DMS53 treated with DMSO at 0.1 percent for 48 hours (cell line): ENCODE measurements around the gene CASP4.
"Not testable (repeated sequence)": the region's sequence is repeated elsewhere in the genome, so short reads cannot be mapped to it uniquely, and the experiment has no call there.

Experiments
- DNase-seq: peaks from one replicate; lab custom pipeline; 2025; ENCODE audit not compliant: unreplicated experiment; lab: John Stamatoyannopoulos, UW

Gene CASP4

DNA sequence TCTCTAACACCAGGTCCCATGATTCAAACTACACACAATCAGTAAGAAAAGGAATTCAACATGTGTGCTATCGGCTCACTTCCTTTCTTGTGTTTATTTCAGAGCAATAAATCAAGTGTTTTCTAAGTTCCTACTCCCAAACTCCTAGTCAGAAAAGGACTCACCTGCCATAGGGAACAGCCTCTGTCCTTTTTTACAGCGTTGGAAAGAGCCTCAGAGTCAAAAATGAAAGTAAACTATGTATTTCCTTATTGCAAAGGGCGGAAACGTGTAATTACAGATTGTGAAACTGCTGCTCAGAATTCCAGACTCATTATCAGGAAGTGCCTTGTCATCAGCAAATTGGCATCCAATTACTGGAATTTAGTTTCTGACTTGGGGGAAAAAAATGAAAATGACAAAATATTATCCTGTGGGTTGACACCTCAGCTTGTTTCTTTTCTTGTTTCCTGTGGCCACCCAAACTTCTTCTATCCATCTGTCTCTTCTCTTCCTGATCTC lies at the start of gene CASP4:
CASP4 (minus strand) TSS at position 220 of the 501 bp plus-strand sequence; CDS start at position 171, 49 bp downstream.
- peak; percentile 39 for DNase-seq

DNA sequence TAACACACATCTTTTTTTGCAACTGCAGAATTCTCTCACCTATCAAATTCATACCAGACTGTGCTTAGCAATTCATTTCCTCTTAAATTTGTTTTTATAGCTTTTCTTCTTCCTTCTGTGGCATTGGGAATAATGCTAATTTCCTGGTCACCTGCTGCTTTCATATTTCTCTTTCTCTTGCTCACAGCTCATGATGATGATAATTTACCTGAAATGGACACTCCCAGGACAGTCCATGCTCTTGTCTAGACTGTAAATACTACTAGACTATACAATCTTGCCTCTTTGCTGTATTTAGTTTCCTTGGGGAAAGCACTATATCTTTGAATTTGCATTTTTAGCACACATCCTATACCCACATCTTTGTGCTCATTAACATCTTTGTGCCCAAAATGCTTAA lies 39.1 kb upstream of the CASP4 start:
- no peak for DNase-seq

DNA sequence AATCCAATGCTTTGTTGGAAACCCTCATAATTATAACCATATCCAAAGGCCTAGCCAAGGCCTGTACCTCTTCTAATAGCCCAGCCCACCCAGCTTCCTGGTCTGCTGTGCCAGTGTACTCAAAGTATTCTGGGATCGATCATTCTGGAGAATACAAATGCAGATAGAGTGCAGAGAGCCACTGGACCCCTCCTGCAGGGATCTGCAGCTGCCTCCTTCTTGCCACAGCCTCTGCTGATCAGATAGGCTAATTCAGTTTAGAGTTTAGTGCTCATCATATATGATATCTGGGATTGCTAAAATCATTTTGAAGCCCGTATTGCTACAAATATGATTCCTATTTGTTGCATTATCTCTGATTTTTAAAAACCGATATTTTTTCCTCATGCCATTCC lies 37.1 kb upstream of the CASP4 start:
- no peak for DNase-seq

DNA sequence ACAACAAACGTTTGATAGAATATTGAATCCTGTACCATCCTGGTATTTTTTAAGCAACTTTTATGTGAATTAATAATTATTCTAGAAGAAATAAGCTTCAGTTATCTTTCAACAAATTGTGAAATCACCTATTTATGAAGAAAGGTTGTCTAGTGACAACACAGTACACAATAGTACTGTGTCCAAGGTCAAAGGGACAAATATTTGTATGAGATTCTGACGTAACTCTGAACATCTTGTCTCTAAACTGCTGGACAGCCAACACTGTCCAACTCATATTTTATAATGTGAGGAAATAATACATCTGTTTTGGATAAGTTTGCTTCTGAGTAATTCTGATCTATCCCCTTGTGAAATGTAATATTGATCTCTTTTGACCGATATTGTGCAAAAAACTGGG lies 35.6 kb upstream of the CASP4 start:
- DNase-seq, result no peak

DNA sequence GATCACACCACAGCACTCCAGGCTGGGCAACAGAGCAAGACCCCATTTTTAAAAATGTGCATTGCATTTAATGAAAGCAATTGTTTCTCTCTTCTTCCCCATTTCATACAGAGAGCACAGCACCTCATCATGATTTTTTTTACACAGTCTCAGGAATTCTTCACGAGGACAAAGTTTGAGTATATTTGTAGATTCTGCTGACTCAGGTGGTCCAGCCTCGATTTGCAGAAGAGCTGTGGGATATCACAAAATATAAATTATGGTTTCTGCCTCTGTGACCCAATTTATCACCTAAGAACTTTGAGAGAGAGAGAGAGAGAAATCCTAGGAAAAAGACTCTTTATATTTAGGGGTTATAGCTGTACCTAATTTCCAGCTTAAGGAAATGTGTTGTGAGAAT lies 34.8 kb upstream of the CASP4 start:
- DNase-seq, result no peak

DNA sequence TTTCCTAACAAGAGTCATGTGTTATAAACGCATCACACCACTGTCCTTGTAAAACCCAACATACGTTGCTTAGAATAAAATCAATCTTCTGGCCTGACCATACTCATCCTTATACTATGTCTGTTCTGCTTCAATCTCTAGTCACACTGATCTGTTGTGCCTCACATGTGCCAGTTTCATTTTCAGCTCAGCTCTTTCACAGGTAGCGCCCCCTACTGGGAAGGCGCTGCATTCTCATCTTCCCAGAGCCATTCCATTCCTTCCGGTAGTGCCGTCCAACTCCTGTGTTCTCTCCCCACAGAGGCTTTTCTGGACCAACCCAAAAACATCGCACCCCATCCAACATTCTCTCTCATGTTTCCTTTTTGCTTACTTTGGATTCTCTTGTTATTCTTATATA lies 32.4 kb upstream of the CASP4 start:
- DNase-seq, result no peak

DNA sequence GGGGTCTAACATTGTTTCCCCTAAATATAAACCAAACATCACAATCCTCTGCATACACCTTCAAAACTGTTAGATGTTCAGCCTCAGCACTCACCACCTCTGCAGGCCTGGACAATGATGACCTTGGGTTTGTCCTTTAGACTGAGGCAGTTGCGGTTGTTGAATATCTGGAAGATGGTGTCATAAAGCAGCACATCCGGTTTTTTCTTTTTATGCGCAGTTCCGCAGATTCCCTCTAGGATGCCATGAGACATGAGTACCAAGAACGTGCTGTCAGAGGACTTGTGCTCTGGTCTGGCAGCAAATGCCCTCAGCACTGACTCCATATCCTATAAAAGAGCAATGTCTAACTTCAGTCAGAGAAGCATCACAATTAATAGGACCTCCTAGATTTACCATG lies 31.8 kb upstream of the CASP4 start:
- DNase-seq, result no peak

DNA sequence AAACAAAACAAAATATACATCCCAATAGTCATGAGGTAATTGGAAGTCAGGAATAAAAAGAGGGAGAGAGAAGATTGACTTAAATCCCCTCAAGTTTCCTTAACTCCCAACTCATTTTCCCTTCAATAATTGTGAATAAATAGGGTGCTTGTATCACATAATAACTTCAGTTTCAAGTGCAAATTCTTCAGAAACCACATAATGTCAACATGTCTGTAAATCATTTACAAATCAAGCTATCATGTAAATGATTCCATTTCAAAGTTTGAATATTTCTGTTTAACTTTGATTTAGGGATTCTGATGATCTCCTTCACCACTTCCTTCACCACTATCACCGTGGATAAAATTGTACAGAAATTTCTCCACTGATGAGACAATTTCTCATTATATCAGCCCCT lies 31.3 kb upstream of the CASP4 start:
- no peak for DNase-seq

DNA sequence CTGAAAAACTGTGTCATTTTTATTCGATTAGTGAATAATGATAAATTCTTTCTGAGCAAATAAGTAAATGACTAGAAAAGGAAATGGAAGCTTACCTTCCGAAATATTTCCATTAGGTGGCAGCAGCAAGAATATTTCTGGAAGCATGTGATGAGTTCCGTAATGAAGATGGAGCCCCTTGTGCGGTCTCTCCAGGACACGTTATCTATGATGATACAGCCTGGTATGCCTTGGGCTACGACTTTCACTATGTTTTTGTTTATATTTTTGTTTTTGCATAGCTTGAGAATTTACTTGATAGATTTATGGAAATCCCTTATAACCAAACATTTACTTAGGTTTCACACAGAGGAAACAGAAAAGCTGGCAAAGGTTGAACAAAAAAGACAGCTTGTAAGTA lies 28.9 kb upstream of the CASP4 start:
- DNase-seq, result no peak

DNA sequence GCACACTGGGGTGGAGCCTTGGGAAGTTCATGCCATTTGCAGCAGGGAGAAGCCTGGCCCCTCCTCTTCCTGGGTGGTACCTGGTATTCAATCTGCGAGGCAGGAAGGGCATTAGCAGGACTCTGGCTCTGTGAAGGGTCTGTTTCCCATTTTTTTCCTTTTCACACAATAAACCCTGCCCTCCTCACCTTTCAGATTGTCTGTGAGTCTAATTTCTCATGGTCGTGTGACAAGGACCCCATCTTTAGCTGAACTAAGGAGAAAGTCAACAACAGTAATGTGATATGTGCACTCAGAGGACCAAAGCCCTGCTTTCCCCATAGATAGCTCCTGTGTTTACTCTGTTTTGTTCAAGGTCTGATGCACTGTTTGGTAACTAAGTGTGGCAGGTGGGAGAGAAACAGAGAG lies 26.6 kb upstream of the CASP4 start:
- DNase-seq, result peak; percentile 91

DNA sequence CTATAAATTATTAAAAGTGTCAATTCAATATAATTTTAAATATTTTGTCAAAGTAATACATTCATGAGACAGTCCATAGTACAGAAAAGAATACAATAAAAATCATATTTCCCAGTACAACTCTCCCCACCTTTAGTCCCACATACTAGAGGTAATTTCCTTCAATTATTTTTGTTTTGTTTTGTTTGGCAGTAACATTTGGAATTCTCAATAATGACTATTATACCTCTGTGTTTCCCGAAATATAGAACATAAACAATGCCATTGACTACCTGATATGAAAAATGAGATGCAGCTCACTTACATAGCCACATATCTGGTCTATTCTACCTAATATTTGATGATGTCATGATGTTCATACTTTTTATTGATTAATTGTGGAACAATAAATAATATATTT lies 24.4 kb upstream of the CASP4 start:
- DNase-seq, result no peak

DNA sequence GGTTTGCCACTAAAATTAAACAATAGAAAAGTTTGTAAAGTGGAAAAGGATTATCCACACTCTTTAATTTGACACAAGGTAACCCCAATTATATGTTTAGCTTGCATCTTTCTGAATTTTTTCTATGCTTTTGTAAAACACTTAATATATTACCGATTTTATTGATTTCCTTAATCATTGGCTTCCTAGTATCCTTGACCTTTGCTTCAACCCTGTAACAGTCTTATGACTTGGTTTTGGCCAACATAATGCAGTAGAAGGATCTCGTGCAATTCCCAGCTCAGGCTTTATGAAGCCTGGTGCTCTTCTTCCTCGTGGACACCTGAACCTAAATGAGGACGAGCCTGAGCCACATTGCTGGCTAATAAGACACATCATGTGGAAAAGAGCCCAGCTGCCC lies 23.6 kb upstream of the CASP4 start:
- no peak for DNase-seq

DNA sequence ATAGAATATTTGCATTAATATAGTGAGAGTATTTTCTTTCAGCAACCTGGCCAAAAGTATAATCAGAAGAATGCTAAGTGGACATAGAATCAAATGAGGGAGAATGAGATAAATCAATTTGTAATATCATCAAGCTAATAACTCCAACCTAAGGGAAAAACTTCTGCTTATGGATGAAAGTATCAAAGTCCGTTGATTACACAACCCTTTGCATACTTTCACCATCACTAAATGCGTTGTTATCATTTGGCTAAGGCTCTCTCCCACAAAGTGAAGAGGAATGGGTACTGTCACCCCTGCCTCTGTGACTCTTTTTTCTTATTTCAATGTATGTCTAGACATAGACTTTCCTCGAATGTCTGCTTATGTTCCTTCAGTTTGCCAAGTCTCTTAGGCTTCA lies 16.4 kb upstream of the CASP4 start:
- DNase-seq, result no peak

DNA sequence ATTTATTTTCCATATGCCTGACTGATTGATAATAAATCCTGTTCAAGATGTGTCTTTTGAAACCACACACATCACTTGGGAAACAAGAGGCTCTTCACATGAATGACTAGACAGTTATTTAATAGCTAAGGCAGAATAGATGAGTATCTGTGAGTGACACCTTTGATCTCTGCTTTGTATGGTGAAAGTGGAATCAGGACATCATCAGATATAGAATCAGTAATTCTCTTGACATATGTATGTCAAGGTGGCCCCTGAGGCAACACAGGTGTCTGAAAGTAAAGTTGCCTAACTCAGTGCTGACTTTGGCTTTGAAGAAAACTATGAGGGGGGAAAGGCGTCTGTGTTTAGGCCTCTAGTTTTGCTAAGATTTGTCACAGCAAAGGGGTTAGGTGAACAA lies 11.5 kb upstream of the CASP4 start:
- DNase-seq, result peak; percentile 13

DNA sequence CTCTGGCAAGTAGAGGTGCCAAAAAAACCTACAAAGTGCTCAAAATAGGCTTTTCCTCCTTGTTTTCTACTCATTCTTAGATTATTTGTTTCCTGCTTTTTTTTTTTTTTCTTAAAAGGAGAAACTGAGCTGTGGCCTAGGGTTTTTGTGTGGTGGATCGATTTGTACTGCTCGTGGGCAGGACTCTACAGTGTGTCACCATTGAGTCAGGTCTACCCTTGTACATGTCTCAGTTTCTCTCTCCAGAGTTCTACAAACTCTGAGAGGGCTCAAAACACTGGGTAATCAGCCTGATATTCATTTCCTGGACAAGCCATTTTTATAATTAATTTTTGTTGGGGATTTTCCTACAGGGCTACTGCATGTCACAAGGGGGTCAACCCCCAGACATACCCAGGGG lies 5.2 kb upstream of the CASP4 start:
- DNase-seq, result no peak

DNA sequence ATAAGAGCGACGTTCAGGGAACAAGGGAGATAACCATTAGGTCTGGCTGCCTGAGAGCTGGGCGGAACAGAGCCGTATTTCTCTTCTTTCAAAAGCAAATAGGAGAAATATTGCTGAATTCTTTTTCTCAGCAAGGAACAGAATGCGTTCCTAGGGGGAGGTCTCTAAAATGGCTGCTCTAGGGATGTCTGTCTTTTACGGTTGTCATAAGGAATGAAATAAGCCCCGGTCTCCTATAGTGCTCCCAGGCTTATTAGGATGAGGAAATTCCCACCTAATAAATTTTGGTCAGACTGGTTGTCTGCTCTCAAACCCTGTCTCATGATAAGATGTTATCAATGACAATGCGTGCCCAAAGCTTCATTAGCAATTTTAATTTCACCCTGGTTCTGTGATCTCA lies 4.5 kb upstream of the CASP4 start:
- not testable (repeated sequence) for DNase-seq

DNA sequence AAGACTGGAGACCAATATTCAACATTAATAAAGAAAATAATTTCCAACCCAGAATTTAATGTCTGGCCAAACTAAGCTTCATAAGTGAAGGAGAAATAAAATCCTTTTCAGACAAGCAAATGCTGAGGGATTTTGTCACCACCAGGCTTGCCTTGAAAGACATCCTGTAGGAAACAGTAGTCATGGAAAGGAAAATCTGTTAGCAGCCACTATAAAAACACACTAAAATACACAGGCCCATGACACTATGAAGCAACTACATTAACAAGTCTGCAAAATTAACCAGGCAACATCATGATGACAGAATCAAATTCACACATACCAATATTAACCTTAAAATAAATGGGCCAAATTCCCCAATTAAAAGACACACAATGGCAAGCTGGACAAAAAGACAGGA lies 2.4 kb upstream of the CASP4 start:
- no peak for DNase-seq

DNA sequence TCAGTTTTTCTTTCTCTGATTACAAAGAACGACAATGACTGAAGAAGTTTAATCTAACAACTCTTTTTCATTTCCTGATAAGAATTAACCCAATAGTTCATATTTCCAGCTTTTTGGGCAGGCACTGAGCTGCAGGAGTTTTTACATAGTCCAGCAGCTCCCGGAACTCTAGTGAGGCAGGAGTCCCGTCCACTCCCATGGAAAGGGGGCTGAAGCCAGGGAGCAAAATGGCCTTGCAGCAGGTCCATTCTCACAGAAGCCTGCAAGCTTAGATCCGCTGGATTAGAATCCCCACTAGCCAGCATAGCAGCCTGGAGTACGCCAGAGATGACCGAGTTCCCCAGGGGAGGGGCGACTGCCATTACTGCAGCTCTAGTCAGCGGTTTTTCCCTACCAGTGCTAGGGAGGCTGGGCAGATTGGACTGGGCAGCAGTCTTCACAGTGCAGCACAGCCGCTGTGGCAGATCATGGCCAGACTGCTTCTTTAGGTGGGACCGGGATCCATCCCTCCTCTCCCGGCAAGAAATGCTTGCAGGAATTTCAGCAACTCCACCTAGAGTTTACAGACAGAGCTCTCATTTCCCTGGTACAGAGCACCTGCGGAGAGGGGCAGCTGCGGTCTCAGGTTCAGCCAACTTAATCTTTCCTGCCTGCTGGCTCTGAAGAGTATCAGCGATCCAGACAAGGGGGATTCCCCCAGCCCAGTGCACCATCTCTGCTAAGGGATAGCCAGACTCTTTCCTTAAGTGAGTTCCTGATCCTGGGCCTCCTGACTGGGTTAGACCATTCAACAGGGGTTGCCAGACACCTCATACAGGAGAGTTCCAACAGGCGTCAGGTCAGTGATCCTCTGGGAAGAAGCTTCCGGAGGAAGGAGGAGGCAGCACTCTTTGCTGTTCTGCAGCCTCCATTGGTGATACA lies 742 bp upstream of the CASP4 start:
- peak; percentile 46 for DNase-seq

DNA sequence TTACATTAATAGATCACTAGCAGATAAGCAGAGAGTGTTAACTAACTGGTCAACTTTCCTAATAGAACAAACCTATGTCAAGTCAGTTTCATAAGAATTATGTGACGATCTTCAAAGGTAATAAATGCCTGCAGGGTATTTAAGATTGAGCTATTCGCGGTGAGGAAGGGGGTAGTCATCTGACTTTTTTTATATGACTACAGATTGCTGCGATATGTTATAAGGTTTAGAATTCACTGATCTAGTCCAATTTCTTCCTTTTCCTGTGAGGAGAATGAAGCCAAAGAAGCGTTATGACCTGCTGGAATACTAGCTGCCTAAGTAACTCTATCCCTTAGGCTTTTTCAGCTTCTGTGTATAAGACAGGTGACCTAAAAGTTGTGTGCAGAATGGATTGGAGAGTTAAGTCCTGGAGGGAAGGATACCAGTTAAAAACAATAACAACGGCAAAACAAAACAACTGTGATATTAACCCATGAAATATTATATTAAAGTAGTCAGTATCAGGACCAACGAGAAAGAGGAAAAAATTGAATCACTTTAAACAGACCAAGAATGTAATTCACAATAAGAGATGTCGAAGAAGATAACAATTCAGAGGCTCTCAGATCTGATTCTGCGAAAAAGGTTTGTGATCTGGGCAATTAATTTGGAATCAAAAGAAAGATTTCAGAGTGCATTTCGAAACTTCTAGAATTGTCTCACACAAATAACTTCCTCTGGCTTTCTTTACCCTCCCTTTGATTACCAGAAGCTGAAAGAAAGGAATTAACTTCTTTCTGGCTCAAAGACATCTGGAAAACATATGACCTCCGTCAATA lies 630 bp downstream of the CASP4 start:
- no peak for DNase-seq

DNA sequence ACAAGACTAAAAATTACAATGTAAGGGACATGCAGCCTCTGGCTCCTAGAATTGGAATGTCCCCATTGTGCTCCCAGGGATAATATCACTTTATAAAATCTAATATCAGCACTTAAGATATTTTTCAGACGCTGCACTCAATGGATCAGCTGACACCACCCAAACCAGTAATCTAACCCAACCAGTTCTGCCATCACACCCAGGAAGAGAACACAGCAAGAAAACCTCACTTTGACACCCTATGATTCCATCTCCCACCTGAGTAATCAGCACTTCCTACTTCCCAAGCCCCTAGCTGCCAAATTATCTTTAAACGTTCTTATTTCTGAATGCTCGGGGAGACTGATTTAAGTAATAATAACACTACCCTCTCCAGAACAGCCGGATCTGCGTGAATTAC lies 2.6 kb downstream of the CASP4 start:
- DNase-seq, result no peak

DNA sequence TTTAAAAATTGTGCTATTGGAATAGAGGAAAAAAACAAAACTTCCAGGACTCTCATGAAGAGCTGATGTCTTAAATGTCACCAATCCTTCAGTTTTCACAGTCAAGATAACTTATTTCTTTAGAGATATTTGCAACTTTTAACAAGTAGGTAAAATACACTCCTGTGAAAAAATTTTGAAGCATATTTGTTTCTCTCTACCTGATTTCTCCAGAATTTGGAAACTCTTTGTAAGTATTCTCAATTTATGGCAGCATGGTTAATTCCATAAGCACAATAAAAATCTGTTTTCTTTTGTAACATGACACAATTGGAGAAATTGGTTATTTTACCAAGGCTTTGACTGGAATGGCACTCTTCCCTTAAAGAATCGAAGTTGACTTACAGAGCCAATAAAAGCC lies 4.1 kb downstream of the CASP4 start:
- no peak for DNase-seq

DNA sequence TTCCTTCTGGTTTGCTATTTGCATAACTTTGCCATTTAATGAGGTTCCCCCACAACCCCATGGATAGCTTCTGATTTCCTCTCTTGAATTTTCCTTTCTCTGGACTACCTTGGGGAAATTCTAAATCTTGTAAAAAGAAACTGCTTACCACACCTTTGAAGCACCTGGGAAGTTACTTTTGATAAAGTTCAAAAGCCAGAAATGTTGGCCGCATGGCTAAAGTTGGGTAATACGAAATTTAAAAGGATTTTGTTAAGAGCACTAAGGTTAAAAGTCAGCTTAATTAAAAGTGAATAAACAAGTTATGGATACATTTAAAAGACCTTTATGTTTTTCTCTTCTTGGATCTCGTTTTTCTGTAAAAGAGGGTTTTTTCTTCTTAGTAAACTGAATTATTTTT lies 5.5 kb downstream of the CASP4 start:
- DNase-seq, result no peak
